HEK293 (cell line): Measurements from ENCODE around the gene SULT2B1.

Experiments used
- BCL11A ChIP-seq: fragments of 450-650 bp; formaldehyde crosslinking; IDR thresholded peaks from 2 replicates; pipeline ENCODE4 v1.5.1; 2016; ENCODE audit warnings: low read depth, missing biosample characterization, missing genetic modification characterization
- GLIS2 ChIP-seq: fragments of 450-650 bp; formaldehyde crosslinking; IDR thresholded peaks from 2 replicates; pipeline ENCODE4 v1.5.1; 2016; ENCODE audit warnings: missing biosample characterization, missing genetic modification characterization
- HOXA7 ChIP-seq: sonication (generic); formaldehyde crosslinking; IDR thresholded peaks from 2 replicates; pipeline ENCODE4 v1.8.1; 2022; ENCODE audit warnings: missing genetic modification reagents, borderline replicate concordance
- OSR2 ChIP-seq: fragments of 450-650 bp; formaldehyde crosslinking; IDR thresholded peaks from 2 replicates; pipeline ENCODE4 v1.5.1; 2016; ENCODE audit warnings: missing biosample characterization, missing genetic modification characterization
- REPIN1 ChIP-seq: fragments of 450-650 bp; formaldehyde crosslinking; IDR thresholded peaks from 2 replicates; pipeline ENCODE4 v1.5.1; 2017; ENCODE audit warnings: missing biosample characterization, missing genetic modification characterization, low read depth
- YY1 ChIP-seq: fragments of 450-650 bp; formaldehyde crosslinking; IDR thresholded peaks from 2 replicates; pipeline ENCODE4 v1.5.1; 2018; ENCODE audit warnings: missing biosample characterization, missing genetic modification characterization
- ZBTB8A ChIP-seq: fragments of 450-650 bp; formaldehyde crosslinking; IDR thresholded peaks from 2 replicates; pipeline ENCODE4 v1.5.1; 2016; ENCODE audit warnings: missing biosample characterization, missing genetic modification characterization
- ZNF10 ChIP-seq: fragments of 450-650 bp; formaldehyde crosslinking; IDR thresholded peaks from 2 replicates; pipeline ENCODE4 v1.5.1; 2017; ENCODE audit warnings: missing biosample characterization, missing genetic modification characterization
- ZNF112 ChIP-seq: fragments of 450-650 bp; formaldehyde crosslinking; IDR thresholded peaks from 2 replicates; pipeline ENCODE4 v1.5.0; 2017; ENCODE audit warnings: missing biosample characterization, missing genetic modification characterization
- ZNF140 ChIP-seq: fragments of 450-650 bp; formaldehyde crosslinking; IDR thresholded peaks from 2 replicates; pipeline ENCODE4 v1.5.1; 2016; ENCODE audit warnings: missing biosample characterization, missing genetic modification characterization
- ZNF146 ChIP-seq: fragments of 450-650 bp; formaldehyde crosslinking; IDR thresholded peaks from 2 replicates; pipeline ENCODE4 v1.5.1; 2016; ENCODE audit warnings: missing biosample characterization, missing genetic modification characterization
- ZNF174 ChIP-seq: fragments of 450-650 bp; formaldehyde crosslinking; IDR thresholded peaks from 2 replicates; pipeline ENCODE4 v1.5.0; 2017; ENCODE audit warnings: missing biosample characterization, mild to moderate bottlenecking, missing genetic modification characterization
- ZNF184 ChIP-seq: fragments of 450-650 bp; IDR thresholded peaks from 2 replicates; pipeline ENCODE4 v1.5.1; 2018; ENCODE audit warnings: missing biosample characterization, mild to moderate bottlenecking, missing genetic modification characterization
- ZNF211 ChIP-seq: fragments of 450-650 bp; formaldehyde crosslinking; IDR thresholded peaks from 2 replicates; pipeline ENCODE4 v1.5.1; 2016; ENCODE audit warnings: low read depth, missing biosample characterization, missing genetic modification characterization
- ZNF239 ChIP-seq: fragments of 450-650 bp; formaldehyde crosslinking; IDR thresholded peaks from 2 replicates; pipeline ENCODE4 v1.5.1; 2016; ENCODE audit warnings: missing biosample characterization, missing genetic modification characterization
- ZNF266 ChIP-seq: fragments of 450-650 bp; formaldehyde crosslinking; IDR thresholded peaks from 2 replicates; pipeline ENCODE4 v1.5.1; 2016; ENCODE audit warnings: missing biosample characterization, missing genetic modification characterization, low read depth
- ZNF302 ChIP-seq: fragments of 450-650 bp; formaldehyde crosslinking; IDR thresholded peaks from 2 replicates; pipeline ENCODE4 v1.5.1; 2016; ENCODE audit warnings: missing biosample characterization, missing genetic modification characterization, low read depth
- ZNF335 ChIP-seq: fragments of 450-650 bp; formaldehyde crosslinking; conservative IDR thresholded peaks from 2 replicates; pipeline ENCODE4 v1.5.1; 2016; ENCODE audit warnings: missing biosample characterization, missing genetic modification characterization
- ZNF514 ChIP-seq: fragments of 450-650 bp; formaldehyde crosslinking; IDR thresholded peaks from 2 replicates; pipeline ENCODE4 v1.5.1; 2016; ENCODE audit warnings: missing biosample characterization, missing genetic modification characterization
- ZNF585B ChIP-seq: fragments of 450-650 bp; formaldehyde crosslinking; IDR thresholded peaks from 2 replicates; pipeline ENCODE4 v1.5.1; 2016; ENCODE audit warnings: missing biosample characterization, missing genetic modification characterization
- ZNF701 ChIP-seq: fragments of 450-650 bp; formaldehyde crosslinking; IDR thresholded peaks from 2 replicates; pipeline ENCODE4 v1.5.1; 2016; ENCODE audit warnings: missing biosample characterization, missing genetic modification characterization
- ZNF76 ChIP-seq: fragments of 450-650 bp; formaldehyde crosslinking; IDR thresholded peaks from 2 replicates; pipeline ENCODE4; 2016; ENCODE audit warnings: low read depth, missing biosample characterization, missing genetic modification characterization, borderline replicate concordance
- ZSCAN23 ChIP-seq: fragments of 450-650 bp; formaldehyde crosslinking; IDR thresholded peaks from 2 replicates; pipeline ENCODE4 v1.5.1; 2016; ENCODE audit warnings: missing biosample characterization, missing genetic modification characterization
- ZSCAN5A ChIP-seq: fragments of 450-650 bp; formaldehyde crosslinking; IDR thresholded peaks from 2 replicates; pipeline ENCODE4 v1.5.1; 2016; ENCODE audit warnings: missing biosample characterization, missing genetic modification characterization
- TF ChIP-seq, protein P1 (sequence below): fragments of 450-650 bp; formaldehyde crosslinking; IDR thresholded peaks from 2 replicates; pipeline ENCODE4 v1.5.1; 2016; ENCODE audit warnings: missing biosample characterization, missing genetic modification characterization, borderline replicate concordance
- TF ChIP-seq, protein P2 (sequence below): fragments of 450-650 bp; formaldehyde crosslinking; IDR thresholded peaks from 2 replicates; pipeline ENCODE4 v1.5.1; 2016; ENCODE audit warnings: missing biosample characterization, missing genetic modification characterization
- TF ChIP-seq, protein P3 (sequence below): fragments of 450-650 bp; formaldehyde crosslinking; IDR thresholded peaks from 2 replicates; pipeline ENCODE4 v1.5.1; 2016; ENCODE audit warnings: missing biosample characterization, missing genetic modification characterization
- TF ChIP-seq, protein P4 (sequence below): fragments of 450-650 bp; formaldehyde crosslinking; IDR thresholded peaks from 2 replicates; pipeline ENCODE4 v1.5.1; 2016; ENCODE audit warnings: missing biosample characterization, missing genetic modification characterization
- TF ChIP-seq, protein P5 (sequence below): fragments of 450-650 bp; formaldehyde crosslinking; IDR thresholded peaks from 2 replicates; pipeline ENCODE4 v1.5.1; 2016; ENCODE audit warnings: missing biosample characterization, missing genetic modification characterization
- TF ChIP-seq, protein P6 (sequence below): fragments of 450-650 bp; formaldehyde crosslinking; IDR thresholded peaks from 2 replicates; pipeline ENCODE4; 2016; ENCODE audit warnings: missing biosample characterization, missing genetic modification characterization

Gene SULT2B1

DNA sequence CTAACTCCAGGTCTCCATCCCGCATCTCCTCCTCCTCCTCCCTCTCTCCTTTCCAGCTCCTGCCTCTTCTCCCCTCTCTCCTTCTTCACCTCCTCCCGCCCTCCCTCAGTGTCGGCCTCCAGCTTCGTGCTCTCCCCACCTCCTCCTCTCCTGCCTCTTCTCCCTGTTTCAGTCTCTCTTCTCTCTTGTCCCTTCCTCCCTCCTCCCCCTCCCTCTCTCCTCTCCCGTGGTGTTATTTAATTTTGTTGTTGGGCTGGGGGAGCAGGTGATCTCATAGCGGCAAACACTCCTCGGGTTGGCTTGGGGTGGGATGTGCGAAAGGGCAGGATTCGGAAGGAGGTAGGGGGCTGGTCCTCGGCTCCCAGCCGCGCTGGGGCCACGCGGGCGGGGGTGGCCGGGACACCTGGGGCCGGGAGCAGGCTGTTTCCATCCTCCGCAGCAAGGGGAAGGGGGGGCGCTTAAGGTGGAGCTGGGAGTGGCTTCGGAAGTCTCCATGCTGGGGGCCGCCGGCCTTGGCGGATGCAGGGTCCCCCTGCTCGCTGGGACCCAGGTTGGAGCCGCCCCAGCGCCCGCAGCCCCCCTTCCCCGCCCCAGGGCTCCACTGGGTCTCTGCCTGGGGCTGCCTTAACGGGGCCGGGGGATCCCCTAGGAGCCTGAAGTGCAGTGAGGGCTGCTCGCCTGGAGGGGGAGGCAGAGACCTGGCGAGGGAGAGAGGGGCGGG lies 94.2 kb downstream of the SULT2B1 start, which contains the start of gene CA11 (continued):
- TF ChIP-seq, protein P1, sequence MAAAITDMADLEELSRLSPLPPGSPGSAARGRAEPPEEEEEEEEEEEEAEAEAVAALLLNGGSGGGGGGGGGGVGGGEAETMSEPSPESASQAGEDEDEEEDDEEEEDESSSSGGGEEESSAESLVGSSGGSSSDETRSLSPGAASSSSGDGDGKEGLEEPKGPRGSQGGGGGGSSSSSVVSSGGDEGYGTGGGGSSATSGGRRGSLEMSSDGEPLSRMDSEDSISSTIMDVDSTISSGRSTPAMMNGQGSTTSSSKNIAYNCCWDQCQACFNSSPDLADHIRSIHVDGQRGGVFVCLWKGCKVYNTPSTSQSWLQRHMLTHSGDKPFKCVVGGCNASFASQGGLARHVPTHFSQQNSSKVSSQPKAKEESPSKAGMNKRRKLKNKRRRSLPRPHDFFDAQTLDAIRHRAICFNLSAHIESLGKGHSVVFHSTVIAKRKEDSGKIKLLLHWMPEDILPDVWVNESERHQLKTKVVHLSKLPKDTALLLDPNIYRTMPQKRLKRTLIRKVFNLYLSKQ = no peak
- TF ChIP-seq GLIS2 (tag by site-specific recombination) (peak; percentile 92), ZNF76 (peak; percentile 57; the same call in 1 of the 2 replicates), ZNF585B (tag by site-specific recombination) (no peak), OSR2 (tag by site-specific recombination) (0 out of 2 replicates have a peak, but pooled peaks have one; percentile 38), REPIN1 (peak; percentile 98), ZNF10 (tag by site-specific recombination) (peak; percentile 7; the same call in 1 of the 2 replicates), ZNF146 (tag by site-specific recombination) (no peak), ZNF302 (tag by site-specific recombination) (no peak), ZSCAN5A (no peak), ZNF140 (tag by site-specific recombination) (no peak), ZNF266 (no peak; the same call in 1 of the 2 replicates), HOXA7 (CRISPR knock-in tag) (no peak), ZNF701 (tag by site-specific recombination) (no peak), ZNF211 (tag by site-specific recombination) (no peak), ZNF514 (tag by site-specific recombination) (no peak), YY1 (no peak), ZNF184 (tag by site-specific recombination) (no peak), BCL11A (no peak), ZSCAN23 (tag by site-specific recombination) (peak; percentile 48; the same call in 1 of the 2 replicates), ZNF112 (tag by site-specific recombination) (no peak), ZNF335 (tag by site-specific recombination) (peak; percentile 87), ZNF239 (tag by site-specific recombination) (no peak), ZBTB8A (tag by site-specific recombination) (peak; percentile 73), ZNF174 (tag by site-specific recombination) (no peak)
- TF ChIP-seq, protein P2, sequence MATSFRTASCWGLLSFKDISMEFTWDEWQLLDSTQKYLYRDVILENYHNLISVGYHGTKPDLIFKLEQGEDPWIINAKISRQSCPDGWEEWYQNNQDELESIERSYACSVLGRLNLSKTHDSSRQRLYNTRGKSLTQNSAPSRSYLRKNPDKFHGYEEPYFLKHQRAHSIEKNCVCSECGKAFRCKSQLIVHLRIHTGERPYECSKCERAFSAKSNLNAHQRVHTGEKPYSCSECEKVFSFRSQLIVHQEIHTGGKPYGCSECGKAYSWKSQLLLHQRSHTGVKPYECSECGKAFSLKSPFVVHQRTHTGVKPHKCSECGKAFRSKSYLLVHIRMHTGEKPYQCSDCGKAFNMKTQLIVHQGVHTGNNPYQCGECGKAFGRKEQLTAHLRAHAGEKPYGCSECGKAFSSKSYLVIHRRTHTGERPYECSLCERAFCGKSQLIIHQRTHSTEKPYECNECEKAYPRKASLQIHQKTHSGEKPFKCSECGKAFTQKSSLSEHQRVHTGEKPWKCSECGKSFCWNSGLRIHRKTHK = no peak
- TF ChIP-seq, protein P3, sequence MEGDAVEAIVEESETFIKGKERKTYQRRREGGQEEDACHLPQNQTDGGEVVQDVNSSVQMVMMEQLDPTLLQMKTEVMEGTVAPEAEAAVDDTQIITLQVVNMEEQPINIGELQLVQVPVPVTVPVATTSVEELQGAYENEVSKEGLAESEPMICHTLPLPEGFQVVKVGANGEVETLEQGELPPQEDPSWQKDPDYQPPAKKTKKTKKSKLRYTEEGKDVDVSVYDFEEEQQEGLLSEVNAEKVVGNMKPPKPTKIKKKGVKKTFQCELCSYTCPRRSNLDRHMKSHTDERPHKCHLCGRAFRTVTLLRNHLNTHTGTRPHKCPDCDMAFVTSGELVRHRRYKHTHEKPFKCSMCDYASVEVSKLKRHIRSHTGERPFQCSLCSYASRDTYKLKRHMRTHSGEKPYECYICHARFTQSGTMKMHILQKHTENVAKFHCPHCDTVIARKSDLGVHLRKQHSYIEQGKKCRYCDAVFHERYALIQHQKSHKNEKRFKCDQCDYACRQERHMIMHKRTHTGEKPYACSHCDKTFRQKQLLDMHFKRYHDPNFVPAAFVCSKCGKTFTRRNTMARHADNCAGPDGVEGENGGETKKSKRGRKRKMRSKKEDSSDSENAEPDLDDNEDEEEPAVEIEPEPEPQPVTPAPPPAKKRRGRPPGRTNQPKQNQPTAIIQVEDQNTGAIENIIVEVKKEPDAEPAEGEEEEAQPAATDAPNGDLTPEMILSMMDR = peak; percentile 96
- TF ChIP-seq, protein P4, sequence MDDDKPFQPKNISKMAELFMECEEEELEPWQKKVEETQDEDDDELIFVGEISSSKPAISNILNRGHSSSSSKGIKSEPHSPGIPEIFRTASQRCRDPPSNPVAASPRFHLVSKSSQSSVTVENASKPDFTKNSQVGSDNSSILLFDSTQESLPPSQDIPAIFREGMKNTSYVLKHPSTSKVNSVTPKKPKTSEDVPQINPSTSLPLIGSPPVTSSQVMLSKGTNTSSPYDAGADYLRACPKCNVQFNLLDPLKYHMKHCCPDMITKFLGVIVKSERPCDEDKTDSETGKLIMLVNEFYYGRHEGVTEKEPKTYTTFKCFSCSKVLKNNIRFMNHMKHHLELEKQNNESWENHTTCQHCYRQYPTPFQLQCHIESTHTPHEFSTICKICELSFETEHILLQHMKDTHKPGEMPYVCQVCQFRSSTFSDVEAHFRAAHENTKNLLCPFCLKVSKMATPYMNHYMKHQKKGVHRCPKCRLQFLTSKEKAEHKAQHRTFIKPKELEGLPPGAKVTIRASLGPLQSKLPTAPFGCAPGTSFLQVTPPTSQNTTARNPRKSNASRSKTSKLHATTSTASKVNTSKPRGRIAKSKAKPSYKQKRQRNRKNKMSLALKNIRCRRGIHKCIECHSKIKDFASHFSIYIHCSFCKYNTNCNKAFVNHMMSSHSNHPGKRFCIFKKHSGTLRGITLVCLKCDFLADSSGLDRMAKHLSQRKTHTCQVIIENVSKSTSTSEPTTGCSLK = no peak
- TF ChIP-seq, protein P5, sequence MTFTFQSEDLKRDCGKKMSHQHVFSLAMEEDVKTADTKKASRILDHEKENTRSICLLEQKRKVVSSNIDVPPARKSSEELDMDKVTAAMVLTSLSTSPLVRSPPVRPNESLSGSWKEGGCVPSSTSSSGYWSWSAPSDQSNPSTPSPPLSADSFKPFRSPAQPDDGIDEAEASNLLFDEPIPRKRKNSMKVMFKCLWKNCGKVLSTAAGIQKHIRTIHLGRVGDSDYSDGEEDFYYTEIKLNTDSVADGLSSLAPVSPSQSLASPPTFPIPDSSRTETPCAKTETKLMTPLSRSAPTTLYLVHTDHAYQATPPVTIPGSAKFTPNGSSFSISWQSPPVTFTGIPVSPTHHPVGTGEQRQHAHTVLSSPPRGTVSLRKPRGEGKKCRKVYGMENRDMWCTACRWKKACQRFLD (tag by site-specific recombination) = no peak
- TF ChIP-seq, protein P6, sequence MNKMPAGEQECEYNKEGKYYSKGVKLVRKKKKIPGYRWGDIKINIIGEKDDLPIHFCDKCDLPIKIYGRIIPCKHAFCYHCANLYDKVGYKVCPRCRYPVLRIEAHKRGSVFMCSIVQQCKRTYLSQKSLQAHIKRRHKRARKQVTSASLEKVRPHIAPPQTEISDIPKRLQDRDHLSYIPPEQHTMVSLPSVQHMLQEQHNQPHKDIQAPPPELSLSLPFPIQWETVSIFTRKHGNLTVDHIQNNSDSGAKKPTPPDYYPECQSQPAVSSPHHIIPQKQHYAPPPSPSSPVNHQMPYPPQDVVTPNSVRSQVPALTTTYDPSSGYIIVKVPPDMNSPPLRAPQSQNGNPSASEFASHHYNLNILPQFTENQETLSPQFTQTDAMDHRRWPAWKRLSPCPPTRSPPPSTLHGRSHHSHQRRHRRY (tag by site-specific recombination) = no peak
